Loucy (cell line): ENCODE measurements around the gene SPAG9.

Experiments used
- CTCF ChIP-seq: fragments of 200-600 bp; sonication (generic); conservative IDR thresholded peaks from 2 replicates; pipeline ENCODE4 v1.5.1; 2014; ENCODE audit warnings: mild to moderate bottlenecking, antibody characterized with exemption, low read length
- EZH2phosphoT487 ChIP-seq: fragments of 200-600 bp; IDR thresholded peaks from 2 replicates; pipeline ENCODE4 v1.6.1; 2018; ENCODE audit warnings: antibody characterized with exemption, mild to moderate bottlenecking, moderate library complexity, borderline replicate concordance

- TF ChIP-seq EZH2phosphoT487 (no peak), CTCF (no peak)
These were observed 177.1 kb downstream of the SPAG9 start for GRCh38 chr17:50943575-50943933.
